GM18861 (cell line): ENCODE data around the gene WDR86.

ENCODE experiments used
- ATAC-seq: cut with Tn5 transposase; IDR thresholded peaks from one replicate; pipeline ENCODE4 v1.9.1; 2021; ENCODE audit not compliant: unreplicated experiment

WDR86 gene

GRCh38 chr7:151392002-151392401, 17.8 kb downstream of the WDR86 start:
- no peak for ATAC-seq

GRCh38 chr7:151391358-151391730, 18.5 kb downstream of the WDR86 start:
- ATAC-seq: no peak

DNA sequence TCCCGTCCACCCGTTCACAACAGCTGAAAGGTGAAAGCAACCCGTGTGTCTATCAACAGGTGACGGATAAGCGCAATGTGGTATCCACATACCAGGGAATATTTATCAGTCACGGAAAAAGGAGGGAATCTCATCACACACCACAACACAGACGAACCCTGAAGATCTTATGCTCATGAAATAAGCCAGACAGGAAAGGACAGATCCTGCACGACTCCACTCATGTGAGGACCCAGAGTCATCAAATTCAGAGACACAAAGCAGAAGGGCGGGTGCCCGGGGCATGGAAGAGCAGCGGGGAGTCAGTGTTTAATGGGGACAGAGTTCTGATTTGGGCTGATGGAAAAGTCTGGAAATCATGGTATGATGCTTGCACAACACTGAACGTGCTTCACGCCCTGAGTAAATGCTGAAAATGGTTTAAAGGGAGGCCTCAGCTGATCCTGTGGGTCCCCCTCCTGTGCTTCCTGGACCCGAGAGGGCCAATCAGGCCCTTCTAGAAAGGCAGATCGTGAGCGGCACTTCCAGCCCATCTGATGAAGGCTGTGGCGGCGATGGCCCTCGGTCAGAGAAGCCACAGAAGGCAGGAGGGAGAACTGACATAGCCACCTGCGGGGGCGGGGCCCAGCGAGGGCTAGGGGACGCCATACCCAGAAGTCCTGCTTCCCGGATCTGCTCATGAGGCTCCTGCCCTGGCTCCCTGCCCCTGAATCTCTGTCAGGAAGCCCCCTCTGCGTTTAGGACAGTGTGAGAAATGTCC, 19.1 kb downstream of the WDR86 start:
- ATAC-seq: no peak

GRCh38 chr7:151389768-151390597, 19.9 kb downstream of the WDR86 start:
- no peak for ATAC-seq

- ATAC-seq: no peak
Measured at GRCh38 chr7:151389096-151389767, 20.6 kb downstream of the WDR86 start.

- no peak for ATAC-seq
Measured at GRCh38 chr7:151388430-151388829, 21.4 kb downstream of the WDR86 start.

DNA sequence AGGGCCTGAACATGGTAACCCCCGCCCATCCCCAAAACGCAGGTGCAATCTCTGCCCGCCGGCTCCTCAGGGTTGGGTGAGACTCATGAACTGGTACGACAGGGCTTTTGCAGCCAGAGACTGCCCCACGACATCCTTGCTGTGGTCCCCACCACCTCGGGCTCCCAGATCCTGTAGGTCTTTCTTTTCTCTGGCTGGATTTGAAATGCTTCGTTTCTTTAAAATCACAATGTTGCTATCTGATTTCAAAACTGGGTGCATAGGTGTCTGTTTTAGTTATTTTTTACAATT, 21.9 kb downstream of the WDR86 start:
- no peak for ATAC-seq

GRCh38 chr7:151387161-151388006, 22.5 kb downstream of the WDR86 start:
- no peak for ATAC-seq

DNA sequence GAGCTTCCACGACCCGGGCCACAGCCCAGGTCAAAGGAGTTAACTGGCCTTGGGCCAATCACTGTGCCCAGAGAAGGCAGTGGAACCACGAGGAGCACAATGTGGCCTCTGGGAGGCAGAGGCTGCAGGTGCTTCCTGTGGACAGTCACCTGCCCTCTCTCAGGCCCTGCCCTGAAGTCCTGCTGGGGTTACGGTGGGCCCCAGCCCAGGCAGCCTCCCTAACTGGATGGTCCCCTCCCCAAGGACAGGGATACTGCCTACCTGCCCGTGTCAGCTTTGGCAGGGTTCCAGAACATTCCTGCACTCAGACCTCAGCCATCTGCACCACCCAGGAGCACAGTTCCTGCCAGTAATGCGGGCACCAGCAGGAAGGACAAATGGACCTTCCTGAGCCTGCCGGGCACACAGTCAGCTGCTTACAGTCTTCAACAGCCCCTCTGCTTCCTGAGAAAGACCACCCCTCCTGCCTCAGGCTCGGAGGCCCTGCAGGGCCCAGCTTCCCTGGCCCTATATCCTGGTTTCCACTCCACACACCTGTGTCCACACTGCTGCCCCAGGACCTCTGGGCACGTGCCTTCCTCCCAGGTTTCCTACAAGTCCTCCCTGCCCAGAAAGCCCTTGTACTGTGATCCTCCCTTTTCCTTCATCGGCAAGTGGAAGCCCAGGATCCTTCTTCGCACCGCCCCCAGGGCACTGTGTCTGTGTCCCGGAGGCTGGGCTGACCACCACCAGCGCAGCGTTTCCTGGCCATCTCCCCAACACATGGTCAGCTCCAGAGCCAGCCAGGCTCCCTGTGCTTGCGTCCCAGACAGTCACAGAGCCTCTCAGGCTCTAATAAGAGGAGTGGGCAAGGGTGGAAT, 23.3 kb downstream of the WDR86 start:
- ATAC-seq: no peak

- ATAC-seq: no peak
Measured at GRCh38 chr7:151385626-151386300, 24.1 kb downstream of the WDR86 start.

- no peak for ATAC-seq
Measured at GRCh38 chr7:151384776-151385625, 24.8 kb downstream of the WDR86 start.

DNA sequence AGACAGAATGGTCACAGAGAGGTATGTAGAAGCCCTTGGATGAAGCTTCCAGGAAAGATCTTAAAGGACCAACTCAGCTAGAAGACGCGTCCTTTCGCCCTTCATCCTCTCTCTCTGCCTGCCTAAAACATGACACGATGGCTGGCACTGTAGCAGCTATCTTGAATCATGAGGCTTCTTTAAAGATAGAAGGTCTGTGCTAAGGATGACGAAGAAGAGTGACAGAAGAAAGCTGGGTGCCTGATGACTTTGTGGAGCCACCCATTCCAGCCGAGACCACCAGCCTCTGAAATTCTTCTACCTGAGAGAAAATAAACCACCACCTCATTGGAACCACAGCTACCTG, 25.5 kb downstream of the WDR86 start:
- no peak for ATAC-seq

DNA sequence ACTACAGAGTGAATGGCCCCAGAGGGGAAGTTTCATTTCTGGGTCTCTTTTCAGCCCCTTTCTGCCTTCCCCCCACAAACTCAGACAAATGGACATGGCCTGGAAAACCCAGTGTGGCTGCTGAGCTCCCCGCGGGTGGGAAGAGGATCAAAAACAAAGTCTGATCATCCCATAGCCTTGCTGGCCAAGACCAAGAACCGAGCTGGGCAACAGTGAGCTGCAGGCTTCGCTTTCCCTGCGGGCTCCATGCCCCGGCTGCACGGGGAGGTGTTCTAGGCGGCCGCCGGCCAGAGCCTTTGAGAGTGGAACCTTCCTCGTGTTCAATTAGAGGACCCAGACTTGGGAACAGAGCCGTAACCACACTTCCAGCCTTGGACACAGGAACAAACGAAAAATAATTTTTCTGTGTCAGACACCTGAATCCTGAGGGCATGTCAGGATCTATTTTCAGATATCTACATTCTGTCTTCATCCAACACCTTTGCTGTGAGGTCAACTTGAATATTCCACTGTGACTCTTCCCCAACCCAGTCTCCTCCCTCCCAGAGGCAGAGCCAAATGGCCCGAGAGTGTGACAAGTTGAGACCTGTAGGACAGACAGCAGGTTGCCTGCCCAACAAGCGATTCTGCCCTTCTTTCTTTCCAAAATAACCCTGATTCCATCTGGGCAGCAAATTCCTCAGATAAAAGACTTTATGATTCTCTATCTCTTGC, 26.0 kb downstream of the WDR86 start:
- ATAC-seq: no peak

GRCh38 chr7:151382079-151382885, 27.6 kb downstream of the WDR86 start:
- no peak for ATAC-seq

GRCh38 chr7:151381348-151382078, 28.3 kb downstream of the WDR86 start:
- no peak for ATAC-seq

DNA sequence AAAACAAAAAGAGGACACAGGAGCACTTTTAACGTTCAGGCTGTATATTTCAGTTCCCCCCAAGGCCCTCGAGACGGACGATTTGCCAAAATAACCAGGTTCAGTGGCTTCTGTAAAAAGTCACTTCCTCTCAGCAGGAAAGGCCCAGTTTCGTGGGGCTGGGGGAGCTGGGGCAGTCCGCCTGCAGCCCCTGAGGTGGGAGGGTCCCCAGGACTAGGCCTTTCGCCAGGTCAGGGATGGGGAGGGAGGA, 28.8 kb downstream of the WDR86 start:
- no peak for ATAC-seq
